GM06990 (cell line): Measurements from ENCODE around the gene TOB2.

Experiments
- DNase-seq: peaks from one replicate; pipeline ENCODE4 v3.0.0-alpha.2; 2011; ENCODE audit not compliant: insufficient read length; ENCODE audit errors: extremely low read depth
- H3K27me3 ChIP-seq: replicated peaks from 2 replicates; pipeline ENCODE4 v1.6.0; 2011; ENCODE audit warnings: low read length; ENCODE audit not compliant: control insufficient read depth, insufficient read depth
- H3K36me3 ChIP-seq: 2 replicates; pipeline ENCODE4 v1.5.1; 2011; ENCODE audit warnings: low read length; ENCODE audit not compliant: control insufficient read depth, insufficient read depth
- H3K4me3 ChIP-seq: replicated peaks from 2 replicates; pipeline ENCODE4 v1.5.1; 2011; ENCODE audit warnings: low read depth, mild to moderate bottlenecking, control low read depth, low read length
- TF ChIP-seq, protein P1 (sequence below): IDR thresholded peaks from 2 replicates; pipeline ENCODE4 v1.5.1; 2011; ENCODE audit warnings: low read length, control low read depth, mild to moderate bottlenecking, inconsistent platforms; ENCODE audit not compliant: insufficient read depth, poor library complexity, severe bottlenecking

Gene TOB2

DNA sequence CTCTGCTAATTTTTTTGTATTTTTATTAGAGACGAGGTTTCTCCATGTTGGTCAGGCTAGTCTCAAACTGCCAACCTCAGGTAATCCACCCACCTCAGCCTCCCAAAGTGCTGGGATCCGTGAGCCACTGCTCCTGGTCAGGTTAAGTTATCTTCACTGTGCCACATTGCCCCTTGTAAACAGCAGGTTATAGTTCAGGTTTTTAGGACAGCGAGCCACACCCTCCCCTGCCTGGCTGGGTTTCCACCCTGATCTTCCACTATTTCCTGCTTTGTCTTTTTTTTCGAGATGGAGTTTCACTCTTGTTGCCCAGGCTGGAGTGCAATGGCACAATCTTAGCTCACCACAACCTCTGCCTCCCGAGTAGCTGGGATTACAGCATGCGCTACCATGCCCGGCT lies 38.4 kb upstream of the TOB2 start:
- H3K36me3 ChIP-seq: no peaks in the 10 kb centered on the region
- TF ChIP-seq, protein P1, sequence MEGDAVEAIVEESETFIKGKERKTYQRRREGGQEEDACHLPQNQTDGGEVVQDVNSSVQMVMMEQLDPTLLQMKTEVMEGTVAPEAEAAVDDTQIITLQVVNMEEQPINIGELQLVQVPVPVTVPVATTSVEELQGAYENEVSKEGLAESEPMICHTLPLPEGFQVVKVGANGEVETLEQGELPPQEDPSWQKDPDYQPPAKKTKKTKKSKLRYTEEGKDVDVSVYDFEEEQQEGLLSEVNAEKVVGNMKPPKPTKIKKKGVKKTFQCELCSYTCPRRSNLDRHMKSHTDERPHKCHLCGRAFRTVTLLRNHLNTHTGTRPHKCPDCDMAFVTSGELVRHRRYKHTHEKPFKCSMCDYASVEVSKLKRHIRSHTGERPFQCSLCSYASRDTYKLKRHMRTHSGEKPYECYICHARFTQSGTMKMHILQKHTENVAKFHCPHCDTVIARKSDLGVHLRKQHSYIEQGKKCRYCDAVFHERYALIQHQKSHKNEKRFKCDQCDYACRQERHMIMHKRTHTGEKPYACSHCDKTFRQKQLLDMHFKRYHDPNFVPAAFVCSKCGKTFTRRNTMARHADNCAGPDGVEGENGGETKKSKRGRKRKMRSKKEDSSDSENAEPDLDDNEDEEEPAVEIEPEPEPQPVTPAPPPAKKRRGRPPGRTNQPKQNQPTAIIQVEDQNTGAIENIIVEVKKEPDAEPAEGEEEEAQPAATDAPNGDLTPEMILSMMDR: no peak
- H3K4me3 ChIP-seq: no peak overlapping the region
- H3K27me3 ChIP-seq: no peaks in the 10 kb centered on the region
- no peak for DNase-seq

DNA sequence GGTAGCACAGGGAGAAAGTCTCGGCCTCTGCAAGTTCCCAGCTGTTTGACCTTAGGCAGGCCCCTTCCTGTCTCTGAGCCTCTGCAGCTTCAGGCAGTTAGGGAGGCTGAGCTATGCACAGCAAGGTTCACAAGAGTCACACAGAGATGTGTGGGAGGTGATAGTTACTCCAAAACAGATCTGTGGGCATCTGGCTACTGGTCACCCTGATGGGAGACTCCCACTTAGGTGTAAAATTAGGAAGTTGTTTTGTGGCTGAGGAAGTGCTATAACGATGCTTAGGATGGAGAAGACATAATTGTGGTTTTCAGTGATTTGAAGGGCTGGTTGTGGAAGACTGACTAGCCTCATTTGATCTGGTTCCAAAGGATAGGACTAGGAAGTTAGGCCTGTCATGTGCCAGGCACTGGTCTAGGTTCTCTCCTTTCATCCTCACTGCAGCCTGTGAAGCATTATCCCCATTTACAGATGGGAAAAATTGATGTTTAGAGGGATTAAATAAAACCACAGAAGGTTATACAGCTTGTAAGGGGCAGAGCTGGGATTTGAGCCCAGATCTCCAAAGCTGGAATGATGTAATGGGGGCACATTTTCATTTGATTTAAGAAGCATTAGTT lies 35.8 kb upstream of the TOB2 start:
- Histone ChIP-seq H3K4me3 (no peak overlapping the region), H3K36me3 (no peaks in the 10 kb centered on the region; the same call in 1 of the 2 replicates), H3K27me3 (no peaks in the 10 kb centered on the region)
- DNase-seq: no peak
- TF ChIP-seq, protein P1: no peak

DNA sequence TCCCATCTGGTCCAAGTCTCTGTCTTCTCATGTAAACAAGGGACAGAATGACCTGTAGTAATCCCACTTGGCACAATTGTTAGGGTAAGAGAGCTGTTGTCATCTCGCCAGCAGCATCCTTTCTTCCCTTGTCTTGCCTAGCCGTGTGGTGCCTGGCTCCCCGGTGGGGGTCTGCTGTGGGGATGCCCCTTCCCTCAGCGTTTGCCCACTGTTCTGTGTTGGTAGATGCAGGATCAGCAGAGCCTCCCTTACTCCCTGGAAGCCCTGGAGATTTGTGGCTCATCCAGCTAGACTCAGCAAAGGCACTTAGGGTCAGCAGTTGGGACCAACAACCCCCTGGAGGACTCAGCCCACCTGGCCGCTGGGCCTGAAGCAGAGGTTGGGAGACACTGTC lies 35.3 kb upstream of the TOB2 start:
- H3K4me3 ChIP-seq: no peak overlapping the region
- TF ChIP-seq, protein P1: no peak
- H3K27me3 ChIP-seq: no peaks in the 10 kb centered on the region
- DNase-seq: no peak
- no peaks in the 10 kb centered on the region; the same call in 1 of the 2 replicates for H3K36me3 ChIP-seq

DNA sequence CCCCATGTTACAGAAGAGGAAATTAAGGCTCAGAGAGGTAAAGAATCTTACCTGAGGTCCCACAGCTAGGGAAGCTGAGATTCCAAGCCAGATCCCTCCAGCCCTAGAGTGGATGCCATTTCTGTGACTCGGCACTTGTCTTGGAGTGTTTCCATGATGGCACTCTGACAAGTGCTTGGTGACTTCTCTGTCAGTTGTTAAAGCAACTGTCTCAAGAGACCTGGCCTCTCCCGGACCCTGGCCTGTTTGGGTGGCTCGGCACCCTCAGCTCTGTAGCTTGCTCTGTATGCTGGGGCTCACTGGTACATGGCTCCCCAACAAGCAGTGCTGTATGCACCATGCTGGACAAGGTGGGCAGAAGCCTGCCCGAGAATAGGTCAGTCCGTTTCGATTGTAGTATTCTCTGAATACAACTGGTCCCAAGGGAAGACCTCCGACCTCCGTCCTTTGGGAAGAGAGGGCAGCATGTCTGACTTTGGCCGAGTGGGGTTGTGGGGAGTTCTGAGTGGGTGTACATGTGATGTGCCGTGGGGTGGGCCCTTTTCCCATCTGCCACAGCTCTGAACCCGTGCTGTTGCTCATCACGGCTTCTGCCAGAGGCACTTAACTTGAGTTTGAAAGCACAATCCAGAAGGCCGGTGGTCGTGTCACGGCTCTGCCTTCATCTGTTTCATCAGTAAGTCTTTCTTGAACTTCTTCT lies 34.7 kb upstream of the TOB2 start:
- Histone ChIP-seq H3K27me3 (no peaks in the 10 kb centered on the region), H3K36me3 (no peaks in the 10 kb centered on the region; the same call in 1 of the 2 replicates), H3K4me3 (no peak overlapping the region)
- no peak for DNase-seq
- TF ChIP-seq, protein P1: no peak

DNA sequence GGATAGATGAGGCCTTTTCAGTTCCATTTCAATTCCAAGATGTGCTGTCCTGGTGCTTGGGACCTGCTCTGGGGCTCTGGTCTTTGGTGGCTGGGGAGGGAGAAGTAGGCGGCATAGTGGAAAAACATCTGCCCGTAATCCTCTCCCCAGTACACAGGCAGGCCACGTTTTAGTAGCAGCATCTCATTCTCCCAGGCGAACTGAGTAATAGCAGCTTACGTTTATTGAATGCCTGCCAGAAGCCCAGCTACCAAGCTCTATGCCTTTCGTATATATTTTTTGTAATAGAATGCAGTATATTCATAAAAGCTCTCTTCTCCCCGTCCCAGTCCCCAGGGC lies 33.8 kb upstream of the TOB2 start:
- H3K27me3 ChIP-seq: no peaks in the 10 kb centered on the region
- no peak overlapping the region for H3K4me3 ChIP-seq
- H3K36me3 ChIP-seq: no peaks in the 10 kb centered on the region; the same call in 1 of the 2 replicates
- no peak for DNase-seq
- TF ChIP-seq, protein P1: no peak
